Caki2 (cell line): ENCODE measurements around the gene SIM1. TPM values are rescaled to one million over a fixed set of nuclear protein-coding genes. Genes with fewer than 3 reads are reported as not detected.
"Not testable (repeated sequence)": the region's sequence is repeated elsewhere in the genome, so short reads cannot be mapped to it uniquely, and the experiment has no call there.

Experiments
- DNase-seq: peaks from one replicate; pipeline ENCODE4 v3.0.0-alpha.2; 2015; ENCODE audit warnings: low read depth
- in situ Hi-C: cut with HindIII; loops from 2 replicates; pipeline ENCODE4 v1.10.0; 2016; ENCODE audit warnings: low sequenced_read_pairs, low pct_unique_long_range_greater_than_20kb, mixed read lengths
- total RNA-seq: library from RNA; depleted of rRNA; stranded (reverse); fragments of >200 nt; shearing (Covaris generic); gene quantifications from 2 replicates; pipeline ENCODE4 v1.2.3, GENCODE V29; 2014; ENCODE audit warnings: low replicate concordance

Gene SIM1
- total RNA-seq, 1 experiment from 2014 or later = 0.34 TPM

DNA sequence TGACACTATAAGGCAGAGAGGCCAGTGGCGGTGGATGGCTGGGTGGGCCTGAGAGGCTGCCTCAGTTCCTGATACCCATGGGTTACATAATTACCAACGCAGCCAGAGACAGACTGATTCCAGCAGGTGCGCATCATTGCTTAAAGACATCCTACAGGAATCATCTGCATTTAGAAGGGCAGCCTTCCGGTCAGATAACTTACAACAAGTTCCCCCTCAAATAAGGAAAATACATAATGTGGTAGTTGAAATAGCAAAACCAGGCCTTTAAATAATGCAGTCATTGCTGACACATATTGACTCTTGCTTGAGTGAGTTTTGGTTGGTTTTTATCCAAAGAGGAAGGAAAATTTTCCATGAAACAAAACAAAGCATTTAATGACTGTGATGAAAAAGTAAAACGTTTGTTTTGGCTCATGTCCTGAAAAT is 81.9 kb downstream of the SIM1 start:
- DNase-seq = peak; percentile 46
- in situ Hi-C loops = no loop called here

DNA sequence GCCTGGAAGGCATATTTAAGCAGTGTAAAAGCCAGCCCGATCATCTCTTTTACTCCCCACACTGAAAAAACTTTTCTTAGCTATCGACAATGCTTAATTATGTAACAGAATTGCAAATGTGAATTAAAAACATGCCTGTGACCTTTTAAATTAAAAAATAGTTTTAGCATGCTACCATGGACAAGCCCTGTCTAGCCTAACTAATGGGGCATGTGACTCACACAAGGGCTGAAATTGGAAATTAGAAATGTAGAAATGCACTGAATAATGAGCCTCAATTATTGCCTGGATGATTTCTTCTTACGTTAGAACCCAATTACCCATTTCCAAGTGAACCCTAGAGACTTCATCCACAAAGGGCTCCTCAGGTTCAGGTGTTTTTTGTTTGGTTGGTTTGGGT is 82.7 kb downstream of the SIM1 start:
- no peak for DNase-seq
- in situ Hi-C loops = no loop called here

DNA sequence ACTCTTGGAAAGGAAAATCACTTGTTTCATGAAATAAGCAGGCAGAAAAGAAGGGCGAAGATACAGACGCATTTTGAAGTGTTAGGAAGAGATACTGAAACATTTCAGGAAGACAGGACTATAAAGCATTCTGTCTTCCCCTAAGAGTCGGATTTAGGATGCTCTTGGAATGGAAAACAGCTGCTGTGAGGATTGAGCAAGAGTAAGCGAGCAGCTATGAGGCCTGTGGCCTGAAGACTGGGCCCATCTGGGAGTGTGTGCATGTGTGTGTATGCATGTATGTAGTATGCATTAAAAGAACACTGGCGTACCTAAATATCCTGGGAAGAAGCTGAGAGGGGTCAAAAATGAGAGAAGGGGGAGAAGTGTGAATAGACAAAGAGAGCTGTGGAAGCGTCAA is 83.6 kb downstream of the SIM1 start:
- DNase-seq = no peak
- in situ Hi-C loops = no loop called here

DNA sequence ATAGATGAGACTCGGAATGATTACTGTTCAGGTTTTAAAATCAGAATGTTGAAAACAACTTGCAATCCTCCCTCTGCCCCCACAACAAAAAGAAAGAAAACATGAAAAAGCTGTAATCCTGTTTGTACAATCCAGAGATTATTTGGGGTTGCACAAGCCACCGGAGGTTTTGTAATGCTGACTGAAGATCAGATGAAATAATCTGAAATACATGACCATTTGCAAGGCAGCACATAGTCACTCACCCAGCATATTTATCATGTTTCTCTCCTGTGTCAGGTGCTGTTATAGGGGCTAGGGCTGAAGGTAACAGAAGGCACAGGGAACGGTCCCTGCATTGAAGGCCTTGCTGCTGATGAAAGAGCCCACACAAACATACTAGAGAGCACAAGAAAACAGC is 85.3 kb downstream of the SIM1 start:
- in situ Hi-C loops = no loop called here
- DNase-seq = no peak

DNA sequence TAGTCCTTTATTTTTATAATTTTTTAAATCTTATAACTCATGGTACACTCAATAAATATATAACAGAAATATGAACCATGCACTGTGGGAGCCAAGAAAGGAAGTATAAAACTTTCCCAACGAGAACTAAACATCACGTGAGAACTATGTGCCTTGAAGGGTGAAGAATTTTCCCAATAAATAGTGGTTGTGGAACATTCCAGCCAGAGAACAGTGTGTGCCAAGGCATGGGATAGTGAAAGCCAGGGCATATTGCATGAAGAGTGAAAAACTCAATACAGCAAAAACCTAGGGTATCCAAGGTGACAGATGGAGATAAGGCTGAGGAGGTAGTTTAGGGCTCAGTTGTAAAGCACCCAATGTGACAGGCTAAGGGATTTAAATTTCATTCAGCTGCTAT is 86.1 kb downstream of the SIM1 start:
- in situ Hi-C loops = no loop called here
- DNase-seq = no peak

DNA sequence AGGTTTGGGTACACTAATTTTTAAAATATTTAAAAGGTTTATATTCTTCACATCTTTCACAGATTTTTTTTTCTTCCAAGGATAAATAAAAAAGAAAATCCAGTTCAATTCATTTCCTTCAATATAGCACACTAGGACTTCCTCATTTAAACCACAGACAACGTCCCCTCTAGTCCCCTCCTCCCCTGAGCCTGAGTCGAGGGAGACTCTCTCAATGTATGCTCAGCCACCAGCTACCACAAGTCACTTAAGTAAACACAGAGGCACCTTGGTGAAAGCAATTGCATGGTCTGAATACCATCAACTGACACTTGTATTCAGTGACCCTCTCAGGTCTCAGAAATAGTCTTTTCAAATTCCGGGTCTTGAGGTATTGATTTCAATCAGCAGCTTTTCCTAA is 88.6 kb downstream of the SIM1 start:
- no peak for DNase-seq
- in situ Hi-C loops = no loop called here

DNA sequence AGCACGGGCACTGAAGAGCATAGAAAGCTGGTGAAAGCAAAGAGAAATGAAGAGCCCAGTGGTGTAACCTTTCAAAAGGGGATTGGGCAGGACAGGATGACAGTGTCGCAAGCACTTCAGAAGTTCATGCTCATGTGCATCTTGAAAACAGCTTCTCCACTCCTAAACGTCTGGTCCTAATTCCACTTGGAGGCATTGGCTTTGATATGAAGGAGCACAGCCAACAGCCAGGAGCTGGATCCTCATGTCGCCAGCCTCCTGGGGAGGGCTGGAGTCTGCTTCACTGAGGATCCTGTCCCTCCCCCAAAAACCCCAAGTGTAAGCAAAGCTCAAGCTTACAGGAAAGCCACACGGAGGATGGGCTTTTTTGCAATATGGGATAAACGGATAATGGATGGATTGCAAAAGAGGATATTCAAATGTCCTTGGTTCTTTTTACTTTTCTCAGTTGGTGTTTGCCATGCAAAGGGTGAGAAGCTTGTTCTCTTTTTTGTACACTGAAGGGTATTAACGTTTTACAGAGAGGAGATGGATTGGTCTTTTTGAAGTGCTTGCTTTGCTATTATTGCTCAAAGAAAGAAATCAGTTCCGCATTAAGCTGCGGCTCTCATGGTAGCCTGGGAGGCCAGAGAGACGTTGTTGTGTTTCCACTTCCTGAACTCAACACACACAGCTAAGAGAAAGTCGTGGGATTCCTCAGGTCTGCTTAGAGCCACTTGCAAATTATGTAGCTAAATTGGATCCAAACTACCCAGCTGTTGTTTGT is 92.2 kb downstream of the SIM1 start:
- DNase-seq = no peak

DNA sequence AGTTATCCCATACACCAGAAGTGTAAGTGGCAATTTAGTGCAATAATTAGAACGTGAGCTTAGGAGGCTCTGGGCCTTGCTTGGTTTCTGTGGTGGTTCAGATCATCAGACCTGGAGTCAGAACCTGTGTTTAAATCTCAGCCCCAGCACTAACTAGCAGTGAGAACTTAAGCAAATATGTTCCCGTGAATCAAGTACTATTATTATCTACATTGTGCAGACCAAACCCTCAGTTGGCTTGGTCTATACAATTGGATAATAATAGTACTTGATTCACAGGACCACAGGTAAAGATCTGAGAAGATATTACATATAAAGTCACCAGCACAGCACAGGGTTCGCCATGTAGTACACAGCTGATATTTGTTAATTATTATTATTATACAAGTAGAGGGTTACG is 93.1 kb downstream of the SIM1 start:
- in situ Hi-C loops = no loop called here
- no peak for DNase-seq

More for the DNA sequence above, 92.2 kb downstream of the SIM1 start:
- in situ Hi-C loops = no loop called here

DNA sequence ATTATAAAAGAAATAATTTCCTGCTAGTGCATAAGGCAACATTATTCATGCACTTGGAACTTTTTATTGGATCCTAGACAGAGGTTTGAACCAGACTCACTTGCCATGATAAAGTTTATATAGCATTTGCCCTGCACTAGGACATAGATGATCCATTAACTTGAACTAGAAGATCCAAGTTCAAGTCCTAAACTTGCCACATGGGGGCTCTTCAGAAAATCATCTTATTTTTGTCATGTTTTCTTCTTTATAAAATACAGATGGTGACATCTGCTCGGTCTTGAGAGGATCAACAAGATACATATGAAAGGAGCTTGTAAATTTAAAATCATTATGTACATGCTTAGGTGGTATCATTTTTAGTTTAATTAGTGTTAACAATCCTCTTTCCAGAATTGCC is 94.5 kb downstream of the SIM1 start:
- in situ Hi-C loops = no loop called here
- no peak for DNase-seq

DNA sequence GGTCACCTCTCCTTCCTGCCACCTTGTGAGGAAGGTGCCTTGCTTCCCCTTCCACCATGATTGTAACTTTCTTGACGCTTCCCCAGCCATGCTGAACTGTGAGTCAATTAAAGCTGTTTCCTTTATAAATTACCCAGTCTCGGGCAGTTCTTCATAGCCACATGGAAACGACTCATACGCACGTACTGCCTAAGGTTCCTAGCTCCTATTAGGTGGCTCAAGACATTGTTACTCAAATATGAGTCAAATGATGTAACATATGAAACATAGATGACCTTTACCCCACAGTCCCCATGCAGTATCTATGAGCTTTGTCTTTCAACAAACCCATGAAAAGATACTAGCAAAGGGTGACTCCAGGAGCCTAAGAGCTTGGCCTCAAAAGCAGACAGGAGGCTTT is 98.3 kb downstream of the SIM1 start:
- DNase-seq = peak; percentile 30
- in situ Hi-C loops = no loop called here

DNA sequence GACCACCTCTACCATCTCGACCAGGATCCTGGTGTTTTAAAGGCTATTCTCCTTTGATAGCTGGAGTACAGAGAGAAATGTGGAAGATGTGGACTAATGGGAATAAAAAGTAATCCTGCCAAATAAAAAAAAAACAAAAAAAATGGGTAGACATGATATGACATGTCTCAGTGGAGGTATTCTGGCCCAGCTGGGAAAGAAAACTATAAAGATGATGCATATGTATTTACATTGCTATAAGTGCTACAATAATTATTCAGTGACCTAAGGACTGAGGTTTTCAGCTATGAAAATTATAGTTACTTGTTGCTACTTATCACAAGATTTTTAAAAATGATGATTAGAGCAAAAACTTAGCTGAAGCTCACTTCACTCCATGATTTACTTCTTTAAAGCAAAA is 101.1 kb downstream of the SIM1 start:
- in situ Hi-C loops = no loop called here

DNA sequence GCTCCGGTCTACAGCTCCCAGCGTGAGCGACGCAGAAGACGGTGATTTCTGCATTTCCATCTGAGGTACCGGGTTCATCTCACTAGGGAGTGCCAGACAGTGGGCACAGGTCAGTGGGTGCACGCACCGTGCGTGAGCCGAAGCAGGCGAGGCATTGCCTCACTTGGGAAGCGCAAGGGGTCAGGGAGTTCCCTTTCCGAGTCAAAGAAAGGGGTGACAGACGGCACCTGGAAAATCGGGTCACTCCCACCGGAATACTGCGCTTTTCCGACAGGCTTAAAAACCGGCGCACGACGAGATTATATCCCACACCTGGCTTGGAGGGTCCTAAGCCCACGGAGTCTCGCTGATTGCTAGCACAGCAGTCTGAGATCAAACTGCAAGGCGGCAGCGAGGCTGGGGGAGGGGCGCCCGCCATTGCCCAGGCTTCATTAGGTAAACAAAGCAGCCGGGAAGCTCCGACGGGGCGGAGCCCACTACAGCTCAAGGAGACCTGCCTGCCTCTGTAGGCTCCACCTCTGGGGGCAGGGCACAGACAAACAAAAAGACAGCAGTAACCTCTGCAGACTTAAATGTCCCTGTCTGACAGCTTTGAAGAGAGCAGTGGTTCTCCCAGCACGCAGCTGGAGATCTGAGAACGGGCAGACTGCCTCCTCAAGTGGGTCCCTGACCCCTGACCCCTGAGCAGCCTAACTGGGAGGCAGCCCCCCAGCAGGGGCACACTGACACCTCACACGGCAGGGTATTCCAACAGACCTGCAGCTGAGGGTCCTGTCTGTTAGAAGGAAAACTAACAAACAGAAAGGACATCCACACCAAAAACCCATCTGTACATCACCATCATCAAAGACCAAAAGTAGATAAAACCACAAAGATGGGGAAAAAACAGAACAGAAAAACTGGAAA is 109.7 kb downstream of the SIM1 start:
- in situ Hi-C loops, DNase-seq: not testable (repeated sequence)

More for the DNA sequence above, 101.1 kb downstream of the SIM1 start:
- DNase-seq = no peak

DNA sequence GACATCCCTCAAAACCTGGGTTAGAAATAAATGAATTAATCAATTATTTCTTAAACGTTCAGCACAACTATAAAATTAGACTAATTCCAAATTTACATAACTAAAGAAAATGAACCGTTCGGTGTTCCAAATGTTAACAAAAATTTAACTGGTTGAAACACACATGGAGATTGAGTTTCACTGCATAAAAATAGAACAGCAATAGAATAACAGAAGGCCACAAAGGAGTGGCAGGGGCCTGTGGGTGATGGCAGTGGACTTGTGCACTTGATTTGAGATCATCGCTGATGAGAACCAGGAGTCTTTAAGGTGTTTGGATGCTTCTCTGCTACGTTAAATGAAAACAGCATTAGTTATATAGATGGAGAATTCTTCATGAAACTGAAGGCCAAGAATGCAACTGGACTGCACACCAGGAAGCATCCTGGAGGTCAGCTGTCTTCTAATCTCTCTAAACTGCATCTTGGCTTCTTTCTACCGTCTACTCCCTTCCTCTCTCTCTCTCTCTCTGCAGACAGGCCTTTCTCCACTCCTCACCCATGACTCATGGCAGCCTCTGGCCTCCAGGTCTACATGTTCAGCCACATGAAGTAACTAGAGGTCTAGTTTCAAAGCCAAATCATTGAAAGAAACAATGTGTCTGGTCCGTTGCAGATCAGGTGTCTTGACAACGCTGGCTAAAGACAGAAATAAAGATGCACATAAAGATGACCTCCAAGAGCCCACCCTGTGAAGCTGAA is 111.3 kb downstream of the SIM1 start:
- DNase-seq = no peak
- in situ Hi-C loops = no loop called here

DNA sequence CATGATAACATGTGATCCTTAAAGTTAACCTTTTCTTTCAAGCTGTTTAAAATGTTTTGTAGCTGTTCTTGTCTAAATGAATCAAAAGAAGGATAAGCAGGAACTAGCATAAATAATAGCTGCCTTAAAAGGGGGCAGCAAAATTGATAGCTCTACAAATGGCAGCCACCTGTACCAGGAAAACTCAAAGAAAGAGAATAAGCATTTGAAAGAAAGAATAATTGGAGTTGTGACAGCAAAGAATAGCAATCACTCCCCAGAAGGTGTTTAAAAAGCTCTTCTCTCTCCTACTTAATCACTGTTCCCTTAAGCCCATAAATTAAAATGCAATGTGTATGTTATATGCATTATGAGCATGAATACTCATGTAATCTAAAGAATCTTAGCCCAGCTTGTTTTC is 114.6 kb downstream of the SIM1 start:
- in situ Hi-C loops = no loop called here
- DNase-seq = no peak

DNA sequence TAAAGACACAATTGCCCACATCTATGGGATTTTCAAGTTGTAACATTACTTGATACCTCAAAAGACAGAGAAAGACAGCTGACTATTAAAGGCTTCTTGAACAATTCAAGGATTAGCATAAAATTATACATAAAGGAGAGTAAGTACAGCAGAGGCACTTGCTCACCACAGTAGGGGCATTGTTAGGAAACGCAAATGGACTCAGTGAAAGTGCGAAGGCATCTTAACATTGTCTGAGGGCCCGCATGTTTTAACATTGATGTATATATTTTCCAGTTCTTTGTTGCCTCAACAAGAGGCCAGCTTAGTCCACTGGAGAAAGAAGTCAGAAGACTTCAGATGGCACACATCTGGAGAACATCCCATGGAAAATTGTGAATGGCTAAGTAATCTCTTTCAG is 115.4 kb downstream of the SIM1 start:
- DNase-seq = no peak
- in situ Hi-C loops = no loop called here

DNA sequence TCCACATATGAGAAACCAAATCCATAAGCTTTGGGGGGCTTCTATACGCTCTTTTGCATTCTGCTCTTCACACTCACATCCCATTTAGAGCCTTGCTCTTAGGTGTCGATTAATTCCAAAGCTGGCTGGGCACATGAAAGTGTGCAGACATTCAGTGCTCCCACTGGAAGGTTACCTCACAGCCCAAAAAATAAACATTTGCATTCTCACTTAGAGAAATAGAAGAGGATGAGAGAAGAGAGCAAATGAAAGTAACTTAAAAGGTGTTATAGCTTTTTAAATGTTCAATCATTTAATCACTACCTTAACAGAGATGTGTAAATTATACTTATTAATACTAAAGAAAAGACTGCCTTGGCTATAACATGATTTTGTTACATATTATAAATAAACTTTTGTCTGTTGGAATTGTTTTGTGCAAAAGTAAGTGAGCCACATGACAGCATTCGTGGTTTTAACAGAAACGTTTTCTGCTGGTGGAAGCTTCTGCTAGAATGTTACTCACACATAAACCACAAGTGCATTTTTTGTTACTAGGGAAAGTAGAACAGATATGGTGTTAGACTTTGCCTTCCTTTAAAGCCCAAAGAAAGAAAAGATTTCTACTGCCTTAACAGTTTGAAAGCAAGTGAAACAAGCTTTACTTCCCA is 116.7 kb downstream of the SIM1 start:
- DNase-seq = no peak
- in situ Hi-C loops = no loop called here

DNA sequence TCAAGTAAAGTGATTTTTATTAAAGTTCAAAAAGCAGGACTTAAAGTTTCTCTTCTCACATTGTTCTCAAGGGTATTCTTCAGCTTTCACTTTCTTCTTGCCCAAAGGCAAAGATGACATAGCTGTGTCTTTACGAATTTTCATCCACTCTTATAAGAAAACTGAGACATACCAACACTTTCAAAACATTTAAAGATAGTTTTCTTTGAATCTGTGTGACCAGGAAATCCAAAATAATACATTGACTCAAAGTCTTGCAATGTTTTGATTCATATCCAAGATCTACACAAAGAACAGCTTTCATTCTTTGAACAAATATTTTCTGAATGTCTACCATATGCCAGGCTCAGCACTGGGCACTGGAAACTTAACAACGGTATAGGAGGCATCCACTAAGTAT is 117.9 kb downstream of the SIM1 start:
- DNase-seq = no peak
- in situ Hi-C loops = no loop called here

DNA sequence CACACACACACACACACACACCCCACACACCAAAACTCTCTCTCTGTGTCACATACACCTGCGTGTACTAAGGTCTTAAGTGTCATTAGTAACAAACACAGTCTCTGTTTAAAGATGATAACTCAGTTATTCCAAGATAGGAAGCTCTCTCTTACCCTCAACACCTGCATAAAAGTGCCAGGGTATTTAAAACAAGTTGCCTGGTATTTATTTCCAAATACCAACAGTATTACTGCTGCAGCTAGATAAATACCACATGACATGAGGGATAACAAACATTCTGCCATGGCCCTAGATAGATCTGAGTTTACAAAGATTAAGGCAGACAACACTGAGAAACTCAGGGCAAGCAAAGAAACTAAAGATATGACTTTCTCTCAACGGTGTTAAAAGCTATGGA is 118.5 kb downstream of the SIM1 start:
- in situ Hi-C loops = no loop called here
- no peak for DNase-seq
